ENCODE data around the gene ARIH2. TPM values are rescaled to one million over a fixed set of nuclear protein-coding genes. Genes with fewer than 3 reads are reported as not detected.
A peak's percentile ranks its signal among the peaks of the same experiment; 100 is the strongest.
"Not testable (repeated sequence)": the region's sequence is repeated elsewhere in the genome, so short reads cannot be mapped to it uniquely, and the experiment has no call there.

ARIH2 gene
- total and polyA plus RNA-seq, 7 donors: 33.0 to 165 (median 94.9) TPM

- H3K27ac ChIP-seq: peak overlapping the region in 1 of 4 donors; percentile 90
- TF ChIP-seq, protein P1, sequence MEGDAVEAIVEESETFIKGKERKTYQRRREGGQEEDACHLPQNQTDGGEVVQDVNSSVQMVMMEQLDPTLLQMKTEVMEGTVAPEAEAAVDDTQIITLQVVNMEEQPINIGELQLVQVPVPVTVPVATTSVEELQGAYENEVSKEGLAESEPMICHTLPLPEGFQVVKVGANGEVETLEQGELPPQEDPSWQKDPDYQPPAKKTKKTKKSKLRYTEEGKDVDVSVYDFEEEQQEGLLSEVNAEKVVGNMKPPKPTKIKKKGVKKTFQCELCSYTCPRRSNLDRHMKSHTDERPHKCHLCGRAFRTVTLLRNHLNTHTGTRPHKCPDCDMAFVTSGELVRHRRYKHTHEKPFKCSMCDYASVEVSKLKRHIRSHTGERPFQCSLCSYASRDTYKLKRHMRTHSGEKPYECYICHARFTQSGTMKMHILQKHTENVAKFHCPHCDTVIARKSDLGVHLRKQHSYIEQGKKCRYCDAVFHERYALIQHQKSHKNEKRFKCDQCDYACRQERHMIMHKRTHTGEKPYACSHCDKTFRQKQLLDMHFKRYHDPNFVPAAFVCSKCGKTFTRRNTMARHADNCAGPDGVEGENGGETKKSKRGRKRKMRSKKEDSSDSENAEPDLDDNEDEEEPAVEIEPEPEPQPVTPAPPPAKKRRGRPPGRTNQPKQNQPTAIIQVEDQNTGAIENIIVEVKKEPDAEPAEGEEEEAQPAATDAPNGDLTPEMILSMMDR (IDR thresholded peaks at IDR 0.05): no peak
- no peak for TF ChIP-seq POLR2A (IDR thresholded peaks at IDR 0.05)
- no peak for TF ChIP-seq POLR2AphosphoS5 (IDR thresholded peaks at IDR 0.05)
- 86 to 93% methylated on average over 2 of the region's 2 CpGs for WGBS, 2 donors
- no peaks in the 10 kb centered on the region for H3K9me3 ChIP-seq
- H3K36me3 ChIP-seq: peaks cover 0 to 2% (median 0%) of the 10 kb centered on the region in 4 donors
- intact Hi-C loops (cut with DNase I): no loop called here
- H3K27me3 ChIP-seq: no peaks in the 10 kb centered on the region
- no peak for DNase-seq
- peaks cover 0 to 20% (median 10%) of the 10 kb centered on the region in 4 donors for H3K4me1 ChIP-seq
- H3K4me3 ChIP-seq: no peak overlapping the region
Observed at GRCh38 chr3:48896936-48897335, 21.7 kb upstream of the ARIH2 start.

- WGBS, 2 donors: 21 to 43% methylated on average over 17 of the region's 17 CpGs
- Histone ChIP-seq H3K27ac (peak overlapping the region; percentile 74 to 90 (median 84)), H3K27me3 (no peaks in the 10 kb centered on the region), H3K9me3 (no peaks in the 10 kb centered on the region), H3K36me3 (no peaks in the 10 kb centered on the region), H3K4me3 (peak overlapping the region; percentile 68 to 89 (median 72)), H3K4me1 (peaks cover 0 to 20% (median 10%) of the 10 kb centered on the region in 4 donors)
- DNase-seq: no peak
- intact Hi-C loops (cut with DNase I): loop anchor here (2.0 kb wide), 2 partner anchors 21 to 49 kb away; partner anchors contain the start of gene ARIH2
- TF ChIP-seq, protein P1 (IDR thresholded peaks at IDR 0.05): no peak
Observed at GRCh38 chr3:48897460-48898376, 20.9 kb upstream of the ARIH2 start.

DNA sequence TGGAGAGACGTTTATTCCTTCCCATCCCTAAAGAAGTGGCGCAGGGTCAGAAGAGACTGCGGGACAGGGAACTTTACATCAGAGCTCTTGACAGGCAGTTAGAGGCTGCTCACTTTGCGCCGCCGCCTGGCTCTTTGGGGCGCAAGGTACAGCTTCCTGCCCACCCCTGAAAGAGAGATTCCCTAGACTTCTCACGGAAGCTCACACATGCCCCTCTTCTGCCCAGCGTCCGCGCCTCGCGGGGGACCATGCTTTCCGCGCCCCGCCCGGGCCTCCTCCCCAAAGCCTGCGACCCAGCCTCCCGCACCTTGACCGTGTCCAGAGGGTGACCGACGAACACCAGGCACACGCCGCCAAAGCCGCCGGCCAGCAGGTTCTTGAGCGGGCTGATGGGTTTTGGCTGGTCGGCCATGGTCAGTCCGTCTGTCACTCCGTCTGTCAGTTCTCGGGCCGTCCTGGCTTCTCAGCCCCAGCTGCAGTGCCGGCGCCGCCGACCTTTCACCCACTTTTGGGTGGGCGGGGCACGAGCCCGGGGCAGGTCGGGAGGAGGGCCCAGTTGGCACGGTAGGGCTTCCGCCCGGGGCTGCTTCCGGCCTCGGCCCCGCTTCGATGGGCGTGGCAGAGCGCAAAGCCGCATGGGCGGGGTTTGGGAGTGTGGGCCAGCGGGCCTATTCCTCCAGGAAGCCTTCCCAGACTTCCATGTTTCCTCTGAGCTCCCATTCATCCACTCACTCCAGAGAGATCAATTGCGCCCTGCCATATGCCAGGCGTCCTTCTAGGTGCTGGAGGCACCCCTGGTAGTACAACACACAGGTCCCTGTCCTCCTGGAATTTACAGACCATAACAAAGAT, 20.0 kb upstream of the ARIH2 start, which contains the start of gene SLC25A20:
Gene SLC25A20 (minus strand): TSS at position 500 of the 852 bp plus-strand sequence. CDS start 88 bp downstream, at position 412.
- H3K9me3 ChIP-seq: no peaks in the 10 kb centered on the region
- 2 to 3% methylated on average over 54 of the region's 54 CpGs for WGBS, 2 donors
- H3K27ac ChIP-seq: peak within 1 kb of the TSS; percentile 74 to 90 (median 84)
- no peaks in the 10 kb centered on the region for H3K27me3 ChIP-seq
- DNase-seq: peak; percentile 95
- TF ChIP-seq POLR2A (IDR thresholded peaks at IDR 0.05) (no peak), POLR2AphosphoS5 (IDR thresholded peaks at IDR 0.05) (peak; percentile 60 to 85 (median 82)), EP300 (IDR thresholded peaks at IDR 0.05) (peak in 1 of 4 donors; percentile 53)
- TF ChIP-seq, protein P1 (IDR thresholded peaks at IDR 0.05): no peak
- no peaks in the 10 kb centered on the region for H3K36me3 ChIP-seq
- H3K4me3 ChIP-seq: peak within 1 kb of the TSS; percentile 68 to 89 (median 72)
- intact Hi-C loops (cut with DNase I): loop anchor here (2.0 kb wide), 2 partner anchors 20 to 50 kb away; partner anchors contain the start of gene ARIH2
- H3K4me1 ChIP-seq: peaks cover 0 to 20% (median 10%) of the 10 kb centered on the region in 4 donors

DNA sequence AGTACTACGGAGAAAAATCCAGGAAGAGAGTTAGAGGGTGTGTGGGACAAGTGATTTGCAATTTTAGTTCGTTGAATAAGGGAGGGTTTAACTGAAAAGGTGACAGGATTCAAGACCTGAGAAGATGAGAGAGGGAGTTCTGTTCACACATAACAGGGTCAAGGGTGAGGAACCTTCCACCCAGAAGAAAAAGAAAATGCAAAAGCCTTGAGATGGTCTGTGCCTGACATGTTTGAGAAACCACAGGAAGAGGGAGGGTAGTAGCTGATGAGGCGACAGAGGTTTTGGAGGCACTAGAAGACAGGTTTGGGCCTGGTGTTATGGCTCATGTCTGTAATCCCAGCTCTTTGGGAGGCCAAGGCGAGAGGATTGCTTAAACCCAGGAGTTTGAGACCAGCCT, 19.4 kb upstream of the ARIH2 start:
- intact Hi-C loops (cut with DNase I): loop anchor here (2.0 kb wide), 2 partner anchors 20 to 50 kb away; partner anchors contain the start of gene ARIH2
- Histone ChIP-seq H3K27me3 (no peaks in the 10 kb centered on the region), H3K4me3 (peak overlapping the region in 3 of 4 donors; percentile 68 to 89 (median 69)), H3K36me3 (no peaks in the 10 kb centered on the region), H3K27ac (peak overlapping the region; percentile 74 to 90 (median 84)), H3K4me1 (peaks cover 0 to 20% (median 10%) of the 10 kb centered on the region in 4 donors), H3K9me3 (no peaks in the 10 kb centered on the region)
- WGBS, 2 donors: 58 to 72% methylated on average over 4 of the region's 4 CpGs
- DNase-seq: no peak
- TF ChIP-seq POLR2A (IDR thresholded peaks at IDR 0.05): no peak
- no peak for TF ChIP-seq POLR2AphosphoS5 (IDR thresholded peaks at IDR 0.05)
- no peak for TF ChIP-seq EP300 (IDR thresholded peaks at IDR 0.05)
- TF ChIP-seq, protein P1 (IDR thresholded peaks at IDR 0.05): no peak

- WGBS, 2 donors: 94 to 95% methylated on average over 13 of the region's 13 CpGs
- H3K4me1 ChIP-seq; H3K9me3 ChIP-seq; H3K36me3 ChIP-seq; H3K4me3 ChIP-seq; H3K27ac ChIP-seq; intact Hi-C loops (cut with DNase I); H3K27me3 ChIP-seq; DNase-seq: not testable (repeated sequence)
Observed at GRCh38 chr3:48907026-48907425, 11.6 kb upstream of the ARIH2 start.
